SJCRH30 (cell line): ENCODE results near the gene KCNK10. TPM values are rescaled to one million over a fixed set of nuclear protein-coding genes. Genes with fewer than 3 reads are reported as not detected.

Source experiments
- DNase-seq, 2 experiments: peaks; one replicate each; pipeline ENCODE4 v3.0.0-alpha.2; 2015 to 2020
- H3K27ac ChIP-seq: fragments of 250-450 bp; sonication (Bioruptor Pico); 2 replicates; pipeline ENCODE4 v1.5.1; 2020; ENCODE audit warnings: mild to moderate bottlenecking, moderate library complexity
- H3K27me3 ChIP-seq: fragments of 250-450 bp; sonication (Bioruptor Pico); 2 replicates; pipeline ENCODE4 v1.5.1; 2020; ENCODE audit warnings: mild to moderate bottlenecking, moderate library complexity
- H3K36me3 ChIP-seq: fragments of 250-450 bp; sonication (Bioruptor Pico); 2 replicates; pipeline ENCODE4 v1.5.1; 2020; ENCODE audit warnings: mild to moderate bottlenecking, moderate library complexity
- H3K4me1 ChIP-seq: fragments of 250-450 bp; sonication (Bioruptor Pico); 2 replicates; pipeline ENCODE4 v1.5.1; 2020; ENCODE audit warnings: mild to moderate bottlenecking, moderate library complexity
- H3K4me3 ChIP-seq: fragments of 250-450 bp; sonication (Bioruptor Pico); 2 replicates; pipeline ENCODE4 v1.5.1; 2020; ENCODE audit warnings: mild to moderate bottlenecking, moderate library complexity
- H3K9me3 ChIP-seq: fragments of 250-450 bp; sonication (Bioruptor Pico); replicated peaks from 2 replicates; pipeline ENCODE4 v1.5.1; 2020; ENCODE audit warnings: mild to moderate bottlenecking, moderate library complexity
- total RNA-seq: library from RNA; depleted of rRNA; stranded (reverse); fragments of >200 nt; shearing (Covaris generic); gene quantifications from 2 replicates; pipeline ENCODE4 v1.2.3, GENCODE V29; 2014

Gene KCNK10
- total RNA-seq, 1 experiment from 2014 or later, result 0.12 TPM

GRCh38 chr14:88326352-88327103 lies 3.5 kb upstream of the KCNK10 start:
- Histone ChIP-seq H3K27me3 (peaks cover 17% of the 10 kb centered on the region), H3K36me3 (no peaks in the 10 kb centered on the region), H3K9me3 (no peaks in the 10 kb centered on the region), H3K4me1 (no peaks in the 10 kb centered on the region), H3K4me3 (no peak overlapping the region), H3K27ac (no peak overlapping the region)
- DNase-seq, result no peak

- Histone ChIP-seq H3K4me3 (no peak overlapping the region), H3K4me1 (no peaks in the 10 kb centered on the region), H3K27ac (no peak overlapping the region), H3K9me3 (no peaks in the 10 kb centered on the region), H3K36me3 (no peaks in the 10 kb centered on the region), H3K27me3 (peaks cover 17% of the 10 kb centered on the region)
- no peak for DNase-seq
These were observed 2.8 kb upstream of the KCNK10 start for GRCh38 chr14:88325883-88326282.

GRCh38 chr14:88324930-88325329 lies 1.9 kb upstream of the KCNK10 start:
- no peaks in the 10 kb centered on the region for H3K4me1 ChIP-seq
- peaks cover 17% of the 10 kb centered on the region for H3K27me3 ChIP-seq
- no peaks in the 10 kb centered on the region for H3K36me3 ChIP-seq
- no peak for DNase-seq
- H3K27ac ChIP-seq, result no peak overlapping the region
- H3K4me3 ChIP-seq, result no peak overlapping the region
- H3K9me3 ChIP-seq, result no peaks in the 10 kb centered on the region

- Histone ChIP-seq H3K36me3 (no peaks in the 10 kb centered on the region), H3K4me1 (no peaks in the 10 kb centered on the region), H3K27me3 (peaks cover 17% of the 10 kb centered on the region), H3K27ac (no peak overlapping the region), H3K4me3 (no peak overlapping the region), H3K9me3 (no peaks in the 10 kb centered on the region)
- DNase-seq, result no peak
These were observed 1.4 kb upstream of the KCNK10 start for GRCh38 chr14:88324491-88324890.

GRCh38 chr14:88323523-88324199 lies 592 bp upstream of the KCNK10 start:
- H3K36me3 ChIP-seq, result no peaks in the 10 kb centered on the region
- peak; percentile 57 for DNase-seq

GRCh38 chr14:88322504-88323085 lies 474 bp downstream of the KCNK10 start:
- Histone ChIP-seq H3K27ac (no peak overlapping the region), H3K27me3 (peaks cover 17% of the 10 kb centered on the region), H3K9me3 (no peaks in the 10 kb centered on the region), H3K4me1 (no peaks in the 10 kb centered on the region), H3K4me3 (peak overlapping the region; percentile 65), H3K36me3 (no peaks in the 10 kb centered on the region)
- peak in 1 of 2 experiments; percentile 5 for DNase-seq

More at GRCh38 chr14:88323523-88324199, 592 bp upstream of the KCNK10 start:
- Histone ChIP-seq H3K4me3 (peak overlapping the region; percentile 65), H3K4me1 (no peaks in the 10 kb centered on the region), H3K9me3 (no peaks in the 10 kb centered on the region), H3K27me3 (peaks cover 17% of the 10 kb centered on the region), H3K27ac (no peak overlapping the region)

- H3K27me3 ChIP-seq, result peaks cover 17% of the 10 kb centered on the region
- H3K9me3 ChIP-seq, result no peaks in the 10 kb centered on the region
- DNase-seq, result peak; percentile 8 to 21
- no peaks in the 10 kb centered on the region for H3K4me1 ChIP-seq
- H3K4me3 ChIP-seq, result no peak overlapping the region; the same call in 1 of the 2 replicates
- no peak overlapping the region for H3K27ac ChIP-seq
- no peaks in the 10 kb centered on the region for H3K36me3 ChIP-seq
These were observed 1.2 kb downstream of the KCNK10 start for GRCh38 chr14:88321692-88322503.

- Histone ChIP-seq H3K4me1 (no peaks in the 10 kb centered on the region), H3K4me3 (no peak overlapping the region), H3K36me3 (no peaks in the 10 kb centered on the region), H3K9me3 (no peaks in the 10 kb centered on the region), H3K27ac (no peak overlapping the region), H3K27me3 (peaks cover 8% of the 10 kb centered on the region)
- no peak for DNase-seq
These were observed 4.7 kb downstream of the KCNK10 start for GRCh38 chr14:88318406-88318805.

GRCh38 chr14:88316521-88316920 lies 6.5 kb downstream of the KCNK10 start:
- no peaks in the 10 kb centered on the region for H3K9me3 ChIP-seq
- H3K4me1 ChIP-seq, result no peaks in the 10 kb centered on the region
- no peaks in the 10 kb centered on the region for H3K36me3 ChIP-seq
- no peak overlapping the region for H3K4me3 ChIP-seq
- DNase-seq, result no peak
- H3K27me3 ChIP-seq, result no peaks in the 10 kb centered on the region
- H3K27ac ChIP-seq, result no peak overlapping the region

GRCh38 chr14:88312257-88312656 lies 10.8 kb downstream of the KCNK10 start:
- no peak for DNase-seq
- no peak overlapping the region for H3K4me3 ChIP-seq
- no peaks in the 10 kb centered on the region for H3K36me3 ChIP-seq
- H3K27ac ChIP-seq, result no peak overlapping the region
- no peaks in the 10 kb centered on the region for H3K4me1 ChIP-seq
- H3K27me3 ChIP-seq, result no peaks in the 10 kb centered on the region
- no peaks in the 10 kb centered on the region for H3K9me3 ChIP-seq

- Histone ChIP-seq H3K9me3 (no peaks in the 10 kb centered on the region), H3K4me3 (no peak overlapping the region), H3K4me1 (no peaks in the 10 kb centered on the region), H3K36me3 (no peaks in the 10 kb centered on the region), H3K27me3 (no peaks in the 10 kb centered on the region), H3K27ac (no peak overlapping the region)
- DNase-seq, result no peak
These were observed 11.3 kb downstream of the KCNK10 start for GRCh38 chr14:88311780-88312179.

- H3K4me1 ChIP-seq, result no peaks in the 10 kb centered on the region
- H3K27me3 ChIP-seq, result no peaks in the 10 kb centered on the region
- DNase-seq, result no peak
- H3K36me3 ChIP-seq, result no peaks in the 10 kb centered on the region
- H3K27ac ChIP-seq, result no peak overlapping the region
- no peak overlapping the region for H3K4me3 ChIP-seq
- H3K9me3 ChIP-seq, result no peaks in the 10 kb centered on the region
These were observed 12.6 kb downstream of the KCNK10 start for GRCh38 chr14:88310449-88310848.

GRCh38 chr14:88310021-88310420 lies 13.0 kb downstream of the KCNK10 start:
- Histone ChIP-seq H3K4me3 (no peak overlapping the region), H3K4me1 (no peaks in the 10 kb centered on the region), H3K27me3 (no peaks in the 10 kb centered on the region), H3K27ac (no peak overlapping the region), H3K36me3 (no peaks in the 10 kb centered on the region), H3K9me3 (no peaks in the 10 kb centered on the region)
- no peak for DNase-seq

- DNase-seq, result no peak
- no peak overlapping the region for H3K4me3 ChIP-seq
- H3K4me1 ChIP-seq, result no peaks in the 10 kb centered on the region
- H3K36me3 ChIP-seq, result no peaks in the 10 kb centered on the region
- no peaks in the 10 kb centered on the region for H3K27me3 ChIP-seq
- H3K9me3 ChIP-seq, result no peaks in the 10 kb centered on the region
- H3K27ac ChIP-seq, result no peak overlapping the region
These were observed 17.3 kb downstream of the KCNK10 start for GRCh38 chr14:88305528-88306322.
